CD4-positive, alpha-beta T cell treated with Interleukin-6 for 4 hours (primary cell): ENCODE results near the gene SLC38A10.
A peak's percentile ranks its signal among the peaks of the same experiment; 100 is the strongest.

Source experiments
- DNase-seq: peaks from one replicate; pipeline ENCODE4 v3.0.0-alpha.2; 2020; ENCODE audit warnings: mixed read lengths

The SLC38A10 gene

DNA sequence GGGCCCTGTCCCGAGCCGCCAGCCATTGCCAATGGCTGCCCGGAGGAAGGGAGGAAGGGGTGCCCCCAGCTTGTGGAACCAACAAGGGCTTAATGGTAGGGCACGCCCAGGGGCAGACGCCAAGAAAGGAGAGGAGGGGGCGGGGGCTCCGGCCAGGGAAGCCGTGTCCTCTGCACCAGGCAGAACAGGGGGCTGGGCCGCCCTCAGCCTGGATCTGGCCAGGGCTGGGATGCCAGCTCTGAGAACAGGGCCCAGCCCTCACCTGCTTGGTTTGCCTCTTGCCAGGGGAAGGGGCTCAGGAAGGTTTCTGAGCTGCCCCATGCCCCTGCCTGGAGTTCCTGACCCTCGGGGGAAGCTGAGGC, 35.8 kb upstream of the SLC38A10 start:
- no peak for DNase-seq

DNA sequence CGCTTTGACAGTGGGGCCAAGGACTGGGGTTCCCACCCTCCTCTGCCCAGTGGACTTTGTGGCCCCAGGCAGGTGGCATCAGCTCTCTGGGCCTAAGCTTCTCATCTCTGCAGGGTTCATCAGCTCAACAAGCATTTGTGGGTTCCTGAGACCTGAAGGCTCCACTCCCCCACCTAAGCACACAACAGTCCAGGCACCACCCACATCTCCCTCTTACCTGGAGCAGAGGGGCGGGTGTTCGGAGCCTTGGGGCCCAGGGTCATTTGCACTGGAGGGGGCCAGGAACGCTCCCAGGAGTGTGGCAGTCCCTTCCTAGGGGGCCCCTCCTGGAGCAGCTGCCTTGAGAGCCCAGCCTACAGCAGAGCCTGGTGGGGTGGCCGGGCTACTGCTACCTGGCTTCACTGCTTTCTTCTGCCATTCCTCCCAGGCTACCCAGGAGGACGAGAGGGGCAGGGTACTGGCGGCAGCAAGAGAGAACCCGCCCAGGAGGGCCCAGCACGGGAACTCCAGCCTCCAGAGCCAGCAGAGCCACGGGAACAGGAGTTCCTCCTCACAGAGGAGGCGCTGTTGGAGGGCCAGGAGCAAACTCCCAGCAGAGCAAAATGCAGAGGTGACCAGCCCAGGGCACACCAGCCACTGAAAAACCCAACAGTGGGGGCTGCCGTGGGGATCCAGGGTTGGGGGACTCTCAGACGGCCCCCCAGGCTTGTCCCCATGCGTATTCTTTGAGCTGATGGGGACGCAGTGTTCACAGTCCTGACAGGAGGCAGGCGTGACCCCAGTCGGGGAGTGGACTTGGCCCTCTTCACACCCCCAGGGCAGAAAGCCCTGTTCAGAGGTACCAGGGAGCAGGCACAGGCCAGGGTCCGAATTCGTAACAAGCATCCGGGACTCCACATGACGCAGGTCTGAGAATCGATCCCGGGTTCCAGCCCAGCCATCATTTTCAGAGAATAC, 35.1 kb upstream of the SLC38A10 start:
- DNase-seq, result no peak

DNA sequence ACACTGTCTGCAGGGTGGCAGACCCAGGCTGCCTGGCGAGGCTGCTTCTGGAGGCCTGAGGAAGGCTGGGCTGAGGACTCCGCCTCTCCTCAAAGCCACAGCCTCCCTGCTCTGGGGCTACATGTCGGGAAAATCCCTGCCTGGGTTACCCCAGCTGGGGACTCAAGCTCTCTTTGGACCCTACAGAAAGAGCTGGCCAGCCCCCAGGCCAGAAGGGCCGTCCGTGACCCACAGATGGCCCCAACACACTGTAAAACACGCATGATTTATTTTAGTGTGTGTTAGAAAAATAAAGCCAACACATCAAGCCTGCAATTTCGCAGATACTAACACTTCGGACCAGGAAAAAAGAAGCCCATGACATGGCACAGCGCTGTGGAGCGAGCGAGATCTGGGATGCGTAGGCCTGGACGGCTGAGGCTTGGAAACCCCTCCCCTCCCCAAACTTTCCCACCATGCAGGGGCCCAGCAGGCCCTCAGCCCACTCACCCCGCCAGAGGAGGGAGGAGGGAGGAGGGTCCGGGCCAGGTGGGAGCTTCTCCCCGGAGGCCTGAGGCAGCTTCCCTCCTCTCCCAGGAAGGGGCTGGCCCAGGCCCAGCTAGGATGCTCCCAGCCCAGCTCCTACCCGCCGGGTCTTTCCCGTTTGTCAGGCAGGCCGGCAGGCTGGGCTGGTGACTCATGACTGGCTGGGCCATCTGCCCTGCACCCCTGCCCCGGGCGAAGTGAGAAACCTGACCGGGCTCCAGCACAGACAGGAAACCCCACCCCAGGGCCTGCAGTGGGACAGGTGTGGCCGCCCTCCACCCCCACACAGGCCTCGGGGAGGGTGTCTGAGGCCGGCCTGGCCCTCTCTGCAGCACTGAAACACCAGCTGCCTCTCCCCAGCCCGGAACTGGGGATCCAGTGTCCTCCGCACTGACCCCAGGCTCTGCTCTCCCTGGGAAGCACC, 34.1 kb upstream of the SLC38A10 start:
- DNase-seq, result no peak

DNA sequence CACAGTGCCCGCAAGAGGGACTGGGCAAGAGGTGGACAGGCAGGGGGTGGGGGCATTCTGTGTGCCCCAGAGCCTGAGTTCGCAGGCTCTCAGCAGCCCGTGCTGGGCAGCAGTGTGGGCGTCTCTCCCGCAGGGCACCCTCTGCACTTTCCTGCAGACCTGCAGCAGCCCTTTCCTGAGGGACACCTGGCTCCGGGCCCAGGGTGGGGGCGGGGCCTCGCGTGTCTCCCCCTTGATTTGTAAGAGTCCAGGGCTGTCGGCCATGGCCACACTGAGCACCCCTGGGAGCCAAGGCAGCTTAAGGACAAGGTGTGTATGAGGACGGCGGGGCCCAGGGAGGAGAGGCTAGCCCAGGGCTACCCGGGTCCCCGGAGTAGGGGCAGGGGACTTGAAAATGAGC, 33.4 kb upstream of the SLC38A10 start:
- no peak for DNase-seq

DNA sequence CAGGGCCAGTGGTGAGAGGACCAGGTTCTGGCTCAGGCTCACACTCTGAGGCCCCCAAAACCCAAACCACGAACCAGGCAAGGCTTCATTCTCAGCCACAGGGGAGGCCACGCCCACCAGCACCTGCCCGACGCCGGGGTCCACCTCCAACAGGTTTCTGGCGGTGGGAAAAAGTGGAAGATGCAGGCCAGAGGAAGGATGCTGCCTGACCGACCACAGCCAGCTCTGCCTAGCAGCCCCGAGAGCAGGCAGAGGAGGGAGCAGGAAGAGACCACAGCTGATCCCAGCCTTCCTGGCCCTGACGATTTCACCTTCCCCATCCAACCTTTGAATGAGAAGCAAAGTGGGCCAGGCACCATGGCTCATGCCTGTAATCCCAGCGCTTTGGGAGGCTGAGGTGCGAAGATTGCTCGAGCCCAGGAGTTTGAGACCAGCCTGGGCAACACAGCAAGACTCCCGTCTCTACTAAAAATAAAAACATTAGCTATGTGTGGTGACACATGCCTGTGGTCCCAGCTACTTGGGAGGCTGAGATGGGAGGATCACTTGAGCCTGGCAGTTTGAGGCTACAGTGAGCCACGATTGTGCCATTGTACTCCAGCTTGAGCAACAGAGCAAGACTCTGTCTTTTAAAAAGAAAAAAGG, 30.7 kb upstream of the SLC38A10 start:
- no peak for DNase-seq

DNA sequence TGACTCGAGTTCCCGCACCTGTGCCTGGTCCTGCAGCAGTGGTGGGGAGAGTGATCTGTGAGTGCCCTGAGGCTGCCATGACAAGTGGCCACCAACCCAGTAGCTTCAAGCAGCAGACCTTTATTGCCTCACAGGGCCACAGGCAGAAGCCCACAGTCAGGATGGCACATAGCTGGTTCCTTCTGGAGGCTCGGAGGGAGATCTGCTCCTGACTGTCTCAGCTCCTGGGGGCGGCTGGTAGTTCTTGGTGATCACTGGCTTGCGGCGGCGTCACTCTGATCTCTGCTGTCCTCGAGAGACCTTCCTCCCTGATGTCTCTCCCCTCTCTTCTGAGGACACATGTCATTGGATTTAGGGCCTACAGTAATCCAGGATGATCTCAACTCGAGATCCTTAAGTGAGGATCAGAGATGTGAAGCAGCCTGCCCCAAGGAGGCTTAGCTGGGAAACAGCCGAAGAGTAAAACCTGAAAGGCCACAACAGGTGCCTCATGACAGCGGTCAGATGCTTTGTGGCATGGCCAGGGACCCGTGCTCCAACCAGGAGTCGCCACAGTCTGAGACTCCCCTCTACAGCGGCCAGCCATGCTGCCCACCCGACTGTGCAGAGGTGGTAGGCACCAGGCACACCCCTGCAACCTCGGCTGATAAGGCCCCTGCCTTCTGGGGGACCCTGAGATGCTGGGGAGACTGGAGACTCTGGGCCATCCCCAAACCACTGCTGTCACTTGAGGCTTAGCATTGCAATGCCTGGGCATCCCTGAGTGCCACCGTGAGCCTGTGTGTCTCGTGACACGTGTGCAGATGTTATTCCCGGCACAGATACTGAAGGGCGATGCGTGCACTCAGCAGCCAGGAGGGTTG, 30.0 kb upstream of the SLC38A10 start:
- no peak for DNase-seq

DNA sequence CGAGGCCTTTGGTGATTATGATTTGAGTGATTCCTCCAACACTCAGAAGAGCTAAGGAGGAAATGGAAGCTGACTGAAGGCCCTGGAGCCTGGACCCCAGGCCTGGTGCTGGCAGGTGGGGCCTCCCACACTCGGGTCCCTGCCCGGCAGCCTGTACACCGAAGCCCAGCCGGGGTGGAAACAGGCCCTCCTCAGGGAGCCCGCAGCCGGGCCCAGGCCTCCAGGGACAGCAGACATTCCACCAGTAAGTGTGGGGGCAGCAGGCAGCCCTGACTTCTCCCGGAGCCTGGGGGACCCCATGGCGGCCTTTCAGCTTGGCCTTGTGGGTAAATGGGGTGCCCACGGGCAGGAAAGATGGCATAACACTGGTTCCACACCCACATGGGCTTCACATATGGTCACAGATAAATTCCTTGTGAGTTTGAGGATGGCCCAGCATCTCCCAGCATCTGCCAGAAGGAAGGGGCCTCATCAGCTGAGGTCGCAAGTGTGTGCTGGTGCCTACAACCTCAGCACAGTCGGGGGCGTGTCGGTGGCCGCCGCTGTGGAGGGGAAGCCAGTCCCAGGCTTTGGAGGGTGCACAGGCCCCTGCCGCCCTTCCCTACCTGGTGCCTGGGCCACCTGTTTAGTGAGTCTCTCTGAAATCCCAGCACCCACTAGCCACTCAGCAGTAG, 29.2 kb upstream of the SLC38A10 start:
- no peak for DNase-seq

DNA sequence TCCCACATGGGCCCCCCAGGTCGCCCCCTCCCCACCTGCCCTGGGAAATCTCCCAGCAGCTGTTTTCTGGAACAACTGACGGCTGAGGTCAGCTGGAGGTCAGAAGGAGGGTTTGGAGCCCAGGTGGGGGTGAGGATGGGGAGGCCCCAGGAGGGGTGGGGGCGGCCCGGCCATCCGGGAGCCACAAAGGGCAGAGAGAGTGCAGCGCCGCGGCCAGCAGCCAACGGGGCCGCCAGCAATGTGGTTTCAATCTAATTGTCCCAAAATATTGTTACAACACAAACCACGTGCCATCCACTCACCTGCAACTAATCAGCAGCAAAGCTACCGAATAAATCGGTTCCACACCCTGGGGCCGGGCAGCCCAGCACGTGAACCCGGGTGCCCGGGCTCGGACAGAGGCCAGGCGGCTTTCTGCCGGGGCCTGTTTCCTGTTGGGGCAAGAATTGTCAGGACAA, 28.3 kb upstream of the SLC38A10 start:
- no peak for DNase-seq

DNA sequence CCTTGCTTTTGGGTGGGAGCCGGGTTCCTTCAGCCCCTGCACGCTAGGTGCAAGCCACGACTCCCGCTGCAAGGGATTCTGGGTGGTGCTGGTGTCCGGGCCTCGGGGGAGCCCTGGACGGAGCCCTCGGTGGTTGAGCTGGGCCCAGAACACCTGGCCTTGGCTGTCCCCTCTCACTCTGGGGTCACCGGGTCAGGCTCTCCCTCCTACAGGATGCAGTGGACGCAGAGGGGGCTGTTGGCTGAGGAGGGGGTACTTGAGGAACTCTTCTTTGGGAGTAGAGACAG, 27.9 kb upstream of the SLC38A10 start:
- no peak for DNase-seq

DNA sequence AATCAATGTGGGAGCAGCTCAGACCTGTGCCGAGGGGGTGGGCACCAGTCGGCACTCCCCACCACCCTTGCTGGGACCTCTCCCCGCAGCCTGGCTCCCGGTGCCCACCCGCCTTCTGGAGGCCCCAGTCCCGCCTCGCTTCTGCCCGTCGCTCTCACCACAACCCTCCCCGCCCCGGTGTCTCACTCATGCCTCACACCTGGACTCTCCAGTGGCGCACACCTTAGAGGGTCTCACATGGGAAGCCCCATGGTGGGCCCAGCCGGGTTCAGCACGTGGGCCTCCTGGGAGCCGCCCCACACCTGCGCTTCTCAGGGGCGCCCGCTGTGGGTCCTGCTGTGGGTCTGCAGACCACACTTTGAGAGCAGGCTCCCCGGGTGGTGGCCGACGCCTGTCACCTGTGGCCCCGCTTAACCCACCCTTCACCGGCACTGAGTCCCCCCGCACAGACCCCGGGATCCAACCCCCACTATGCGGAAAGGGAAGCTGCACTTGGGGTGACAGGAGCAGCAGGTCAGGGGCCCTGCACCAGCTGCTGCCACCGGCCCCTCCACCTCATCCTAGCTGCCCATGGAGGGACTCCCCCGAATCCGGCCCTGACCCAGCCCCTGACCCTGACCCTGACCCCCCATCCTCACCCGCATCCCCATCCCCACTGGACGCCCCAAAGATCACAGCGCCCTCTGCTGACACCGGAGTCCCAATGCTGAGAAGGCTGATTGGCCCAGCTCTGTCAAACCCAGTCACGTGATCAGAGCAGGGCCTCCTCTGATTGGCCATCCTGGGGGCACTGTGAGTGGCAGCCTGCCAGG, 27.4 kb upstream of the SLC38A10 start:
- peak; percentile 40 for DNase-seq

DNA sequence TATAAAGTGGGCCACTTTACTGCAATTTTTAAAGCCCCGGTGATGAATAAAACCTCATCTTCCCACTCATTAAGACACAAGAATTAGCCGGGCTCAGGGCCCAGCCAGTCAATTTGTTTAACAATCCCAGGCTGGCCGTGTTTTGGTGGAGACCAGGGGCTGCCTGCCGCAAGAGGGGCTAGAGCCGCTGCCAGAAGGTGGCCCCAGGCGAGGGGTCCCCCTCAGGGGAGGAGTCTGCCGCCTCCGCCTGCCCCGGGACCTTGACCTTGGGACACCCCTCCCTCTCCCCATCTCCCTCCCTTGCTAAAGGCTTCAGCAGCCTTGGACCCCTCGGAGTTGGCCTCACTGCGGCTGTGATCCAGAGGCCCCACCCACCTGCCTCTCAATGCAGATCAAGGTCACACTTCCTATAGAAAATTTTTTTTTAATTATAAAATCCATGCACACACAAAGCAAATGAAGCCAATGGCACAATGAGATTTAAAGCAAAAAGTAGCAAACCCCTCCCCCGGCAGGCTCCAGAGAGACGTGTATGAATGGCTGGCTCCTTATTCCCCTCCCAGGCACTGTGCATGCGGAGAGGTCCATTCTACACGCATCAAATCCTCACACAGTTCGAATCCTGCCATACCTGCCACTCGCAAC, 23.0 kb upstream of the SLC38A10 start:
- no peak for DNase-seq

DNA sequence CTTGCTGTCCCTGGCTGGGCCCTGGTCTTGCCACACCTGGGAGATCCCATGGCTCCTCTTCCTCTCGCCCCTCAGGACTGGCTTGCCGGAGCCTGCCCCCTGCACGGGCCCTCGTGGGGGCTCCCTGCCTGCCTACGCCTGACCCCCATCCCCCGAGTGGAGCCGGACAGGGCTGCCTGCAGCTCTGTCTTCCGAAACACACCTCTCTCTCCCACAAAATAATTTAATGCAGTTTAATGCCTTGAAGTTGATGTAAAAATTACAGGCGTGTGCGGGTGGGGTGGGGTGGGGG, 22.4 kb upstream of the SLC38A10 start:
- DNase-seq, result no peak

DNA sequence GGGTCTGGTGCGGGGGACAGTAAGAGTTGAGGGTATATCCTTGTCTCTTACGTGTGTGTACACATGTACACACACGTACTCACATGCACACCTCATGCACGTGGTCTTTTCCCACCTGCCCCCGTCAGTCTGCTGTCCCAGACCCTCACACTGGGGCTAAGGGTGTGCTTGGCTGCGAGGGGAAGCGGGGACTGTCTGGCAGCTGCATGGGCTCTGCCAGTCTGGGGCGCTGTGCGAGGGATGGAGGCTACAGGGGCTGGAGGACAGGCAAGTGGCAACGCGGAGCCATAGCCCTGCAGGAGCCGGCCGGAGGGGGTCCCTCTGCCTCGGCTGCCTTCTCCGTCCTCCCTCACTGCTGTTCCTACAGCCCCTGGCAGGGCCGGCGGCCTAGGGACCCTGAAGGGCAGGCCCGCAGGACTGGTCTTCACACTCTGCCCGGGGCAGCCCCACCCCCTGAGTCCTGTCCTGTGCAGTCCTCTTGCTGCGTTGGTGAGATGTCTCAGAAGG, 20.8 kb upstream of the SLC38A10 start:
- DNase-seq, result no peak

DNA sequence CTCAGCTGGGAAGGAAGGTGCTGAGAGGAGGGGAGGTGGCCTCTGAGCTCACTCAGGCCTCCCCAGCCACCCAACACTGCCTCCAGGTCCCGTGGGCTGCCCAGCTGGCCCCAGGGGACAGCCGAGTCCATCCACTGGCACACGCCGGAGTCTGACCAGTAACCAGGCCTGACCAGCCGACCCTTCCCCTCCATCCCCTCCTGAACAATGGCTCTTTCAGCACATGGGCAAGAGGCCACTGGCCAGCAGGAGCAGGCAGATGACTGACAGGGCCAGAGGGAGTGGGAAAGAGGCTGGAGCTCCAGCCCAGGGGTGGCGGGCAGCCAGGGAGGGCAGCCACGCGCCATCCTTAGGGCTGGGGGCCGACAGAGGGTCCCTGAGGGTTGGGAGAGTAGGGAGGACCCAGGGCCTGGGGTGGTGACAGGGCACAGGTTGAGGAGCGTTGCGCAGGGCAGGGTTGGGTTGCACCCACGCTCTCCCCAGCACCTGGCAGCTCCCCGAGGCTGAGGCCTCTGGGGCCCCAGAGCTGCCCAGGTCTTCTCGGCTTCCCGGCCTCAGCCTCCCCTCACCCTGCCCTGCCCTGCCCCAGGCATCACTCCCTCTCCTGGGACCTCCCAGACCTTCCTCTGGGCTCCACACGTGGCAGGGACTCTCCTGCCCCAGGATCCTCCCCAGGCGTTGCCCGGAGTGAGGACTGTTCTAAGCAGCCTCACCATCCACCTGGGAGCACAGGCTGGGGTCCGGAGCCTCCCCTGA, 20.2 kb upstream of the SLC38A10 start:
- no peak for DNase-seq

DNA sequence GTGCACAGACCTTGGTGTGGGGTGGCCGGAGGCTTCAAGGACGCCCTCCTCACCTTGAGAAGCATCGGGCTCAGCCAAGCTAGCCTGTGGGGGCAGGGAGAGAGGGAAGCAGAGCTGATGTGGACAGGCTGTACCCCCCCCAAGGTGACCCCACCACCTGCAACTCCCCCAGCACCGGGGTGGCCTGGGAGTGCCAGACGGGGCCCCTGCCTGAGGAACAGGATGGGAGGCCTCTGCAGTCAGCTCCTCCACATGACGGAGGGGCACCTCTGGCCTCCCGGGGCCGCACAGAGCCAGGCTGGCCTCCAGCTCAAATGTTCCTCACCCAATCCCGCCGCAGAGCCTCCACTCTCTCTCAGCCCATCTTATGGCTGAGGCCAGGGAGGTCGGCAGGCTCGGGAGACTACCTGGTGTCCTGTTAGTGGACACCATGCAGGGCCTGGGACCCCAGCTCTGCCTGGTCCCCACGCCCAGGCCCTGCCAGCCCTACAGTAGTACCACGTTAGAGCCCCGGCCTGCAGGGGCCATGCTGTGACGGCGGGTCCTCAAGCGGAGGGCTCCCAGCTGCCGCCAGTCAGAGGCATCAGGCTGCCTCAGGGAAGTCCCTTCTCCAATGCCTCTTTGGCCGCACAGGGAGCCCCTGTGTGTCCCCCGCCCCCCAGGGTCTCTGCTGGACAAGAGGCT, 19.4 kb upstream of the SLC38A10 start:
- no peak for DNase-seq

DNA sequence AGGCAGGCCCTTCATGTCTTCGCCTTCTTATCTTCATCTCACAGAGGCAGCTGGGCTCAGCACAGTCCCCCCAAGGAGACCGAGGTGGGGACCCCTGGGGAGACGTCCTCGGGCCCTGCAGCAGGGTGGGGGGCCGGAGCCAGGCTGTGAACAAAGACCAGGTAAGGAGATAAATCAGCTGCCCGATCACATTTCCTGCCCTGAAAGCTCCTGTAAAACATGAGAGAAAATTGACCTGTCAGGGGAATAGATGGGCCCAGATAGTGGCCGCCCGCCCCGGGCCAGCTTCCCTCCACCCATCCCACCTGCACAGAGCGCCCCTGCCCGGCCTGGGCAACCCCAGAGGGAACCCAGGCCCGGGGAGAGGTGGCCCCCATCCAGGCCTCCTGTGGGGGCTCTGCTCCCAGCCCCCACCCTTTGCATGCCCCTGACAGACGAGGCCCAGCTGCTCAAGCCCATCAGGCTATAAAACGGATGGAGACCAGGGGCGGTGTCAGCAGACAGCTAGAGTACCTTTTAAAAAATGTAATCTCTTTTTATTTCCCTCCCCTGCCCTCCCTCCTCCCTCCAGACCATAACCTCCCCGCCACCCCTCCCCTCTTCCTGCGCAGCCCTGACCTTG, 18.8 kb upstream of the SLC38A10 start:
- no peak for DNase-seq

DNA sequence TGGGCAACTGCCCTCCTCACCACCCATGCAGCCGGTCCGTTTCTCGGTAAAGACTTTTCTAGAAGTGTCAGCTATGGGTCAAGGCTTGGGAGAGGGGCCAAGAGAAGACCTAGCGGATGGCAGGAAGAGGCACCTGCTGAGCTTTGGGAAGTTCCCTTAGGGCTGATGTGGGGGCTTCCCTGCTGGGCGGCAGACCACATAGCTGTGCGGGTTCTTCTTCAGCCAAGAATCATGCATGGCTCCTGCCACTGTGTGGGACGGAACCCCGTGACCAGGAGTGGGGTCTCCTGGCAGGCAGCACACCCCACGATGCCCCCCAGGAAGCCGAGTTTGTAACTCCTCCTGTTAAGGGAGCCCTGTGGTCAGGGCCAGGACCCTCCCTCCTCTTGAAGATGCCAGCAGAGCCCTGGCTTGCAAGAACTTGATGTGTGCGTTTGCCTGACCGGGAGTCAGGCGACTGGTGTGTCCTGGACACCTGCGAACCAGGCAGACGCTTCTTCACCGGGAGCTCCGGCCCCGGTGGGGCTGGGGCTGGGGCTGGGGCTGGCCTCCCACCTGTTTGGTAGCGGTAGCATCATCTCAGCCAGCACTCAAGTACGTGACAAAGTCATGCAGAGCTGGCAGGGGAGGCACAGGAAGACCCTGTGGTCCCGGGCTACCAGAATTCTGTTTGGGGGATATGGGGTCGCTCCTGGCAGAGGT, 17.7 kb upstream of the SLC38A10 start:
- no peak for DNase-seq

DNA sequence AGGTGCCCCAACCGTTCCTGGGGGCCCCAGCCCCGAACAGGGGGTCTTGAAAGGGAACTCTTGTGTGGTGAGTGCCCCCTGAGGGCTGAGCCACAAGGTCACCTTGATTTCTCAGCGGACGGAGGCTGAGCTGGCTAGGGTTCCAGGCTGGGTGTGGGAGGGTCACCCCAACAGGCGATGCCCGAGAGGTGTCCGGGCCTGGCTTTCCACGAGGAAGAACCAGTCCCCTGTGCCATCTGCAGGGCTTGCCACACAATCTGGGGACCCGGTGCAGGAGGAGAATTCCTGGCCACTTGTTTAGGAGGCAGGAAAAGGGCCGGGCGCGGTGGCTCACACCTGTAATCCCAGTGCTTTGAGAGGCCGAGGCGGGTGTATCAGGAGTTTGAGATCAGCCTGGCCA, 16.8 kb upstream of the SLC38A10 start:
- no peak for DNase-seq
